HG02870 (cell line): ENCODE measurements around the gene STOX2.

Experiments used
- ATAC-seq: cut with Tn5 transposase; IDR thresholded peaks from one replicate; pipeline ENCODE4 v1.9.1; 2021; ENCODE audit warnings: mild to moderate bottlenecking, moderate library complexity; ENCODE audit not compliant: unreplicated experiment

The STOX2 gene

GRCh38 chr4:184067931-184068554 lies 162.9 kb downstream of the STOX2 start:
- ATAC-seq = no peak
